HepG2 (cell line): ENCODE results near the gene CCDC181. TPM values are rescaled to one million over a fixed set of nuclear protein-coding genes. Genes with fewer than 3 reads are reported as not detected.

Source experiments
- ARHGAP35 ChIP-seq: sonication (generic); formaldehyde crosslinking; IDR thresholded peaks from 2 replicates; pipeline ENCODE4 v1.9.0; 2022; ENCODE audit warnings: mild to moderate bottlenecking, inconsistent platforms, moderate library complexity, missing genetic modification reagents, borderline replicate concordance
- CHCHD3 ChIP-seq: sonication (generic); formaldehyde crosslinking; IDR thresholded peaks from 2 replicates; pipeline ENCODE4 v1.8.0; 2022; ENCODE audit warnings: mild to moderate bottlenecking, missing genetic modification reagents, moderate library complexity
- ERF ChIP-seq: IDR thresholded peaks from 2 replicates; pipeline ENCODE4 v1.6.1; 2018; ENCODE audit warnings: missing biosample characterization, missing genetic modification reagents
- FOXC1 ChIP-seq: sonication (generic); formaldehyde crosslinking; IDR thresholded peaks from 2 replicates; pipeline ENCODE4 v1.8.0; 2022; ENCODE audit warnings: mild to moderate bottlenecking, missing genetic modification reagents, borderline replicate concordance
- HCFC1 ChIP-seq: fragments of 150-350 bp; IDR thresholded peaks from 2 replicates; pipeline ENCODE4 v1.6.1; 2014; ENCODE audit warnings: low read depth, low read length
- PAF1 ChIP-seq: IDR thresholded peaks from 2 replicates; pipeline ENCODE4 v1.6.1; 2016; ENCODE audit warnings: missing genetic modification reagents, missing compliant biosample characterization
- PHB2 ChIP-seq: fragments of 450-650 bp; IDR thresholded peaks from 2 replicates; pipeline ENCODE4 v1.6.1; 2018; ENCODE audit not compliant: partially characterized antibody
- POLR2AphosphoS5 ChIP-seq: IDR thresholded peaks from 2 replicates; pipeline ENCODE4 v1.6.1; 2012; ENCODE audit warnings: low read depth, low read length
- WIZ ChIP-seq: sonication (generic); formaldehyde crosslinking; IDR thresholded peaks from 2 replicates; pipeline ENCODE4 v1.5.1; 2020; ENCODE audit warnings: mild to moderate bottlenecking, missing genetic modification reagents
- polyA plus RNA-seq, 8 experiments: library from polyadenylated mRNA; depleted of rRNA in 3 of 8; stranded (reverse) in 7 of 8; unstranded in 1 of 8; fragments of >200 nt; fragmentation: Illumina TruSeq in 4 of 8; extraction: Trizol in 4 of 8; gene quantifications; 2 replicates each; pipeline versions ENCODE4 v1.2.1 to v1.2.3, GENCODE V29; 2011 to 2016; ENCODE audit warnings: low read depth in 4 of 8, missing spikeins in 1 of 8, mixed read lengths in 1 of 8; ENCODE audit not compliant: insufficient read depth in 1 of 8
- total RNA-seq, 5 experiments: library from RNA; depleted of rRNA; stranded (reverse); fragments of >200 nt; fragmentation: Illumina TruSeq; extraction: Trizol; gene quantifications; 2 replicates each; pipeline ENCODE4 v1.2.3, GENCODE V29; 2016; ENCODE audit warnings: low read depth in 1 of 5
- TF ChIP-seq, protein P1 (sequence below), 2 experiments: sonication (generic) in 1 of 2; formaldehyde crosslinking in 1 of 2; IDR thresholded peaks; 2 replicates each; pipeline versions ENCODE4 v1.4.0 to v1.6.1; 2016 to 2020; ENCODE audit warnings: borderline replicate concordance in 1 of 2, low read depth in 1 of 2, mild to moderate bottlenecking in 1 of 2, missing genetic modification reagents in 1 of 2
- TF ChIP-seq, protein P2 (sequence below): IDR thresholded peaks from 2 replicates; pipeline ENCODE4 v1.6.1; 2016; ENCODE audit warnings: missing compliant biosample characterization, missing genetic modification reagents, borderline replicate concordance
- TF ChIP-seq, protein P3 (sequence below): sonication (generic); formaldehyde crosslinking; IDR thresholded peaks from 2 replicates; pipeline ENCODE4 v1.4.0; 2020; ENCODE audit warnings: missing genetic modification reagents
- TF ChIP-seq, protein P4 (sequence below): sonication (generic); formaldehyde crosslinking; conservative IDR thresholded peaks from 2 replicates; pipeline ENCODE4 v1.4.0; 2020; ENCODE audit warnings: mild to moderate bottlenecking, missing genetic modification reagents, moderate library complexity

CCDC181 gene
- total and polyA plus RNA-seq, 2 of the 13 experiments (the other 11 are each of a cell fraction or from before 2014, with no cell fraction given) = 0.07 TPM; not detected in 1

DNA sequence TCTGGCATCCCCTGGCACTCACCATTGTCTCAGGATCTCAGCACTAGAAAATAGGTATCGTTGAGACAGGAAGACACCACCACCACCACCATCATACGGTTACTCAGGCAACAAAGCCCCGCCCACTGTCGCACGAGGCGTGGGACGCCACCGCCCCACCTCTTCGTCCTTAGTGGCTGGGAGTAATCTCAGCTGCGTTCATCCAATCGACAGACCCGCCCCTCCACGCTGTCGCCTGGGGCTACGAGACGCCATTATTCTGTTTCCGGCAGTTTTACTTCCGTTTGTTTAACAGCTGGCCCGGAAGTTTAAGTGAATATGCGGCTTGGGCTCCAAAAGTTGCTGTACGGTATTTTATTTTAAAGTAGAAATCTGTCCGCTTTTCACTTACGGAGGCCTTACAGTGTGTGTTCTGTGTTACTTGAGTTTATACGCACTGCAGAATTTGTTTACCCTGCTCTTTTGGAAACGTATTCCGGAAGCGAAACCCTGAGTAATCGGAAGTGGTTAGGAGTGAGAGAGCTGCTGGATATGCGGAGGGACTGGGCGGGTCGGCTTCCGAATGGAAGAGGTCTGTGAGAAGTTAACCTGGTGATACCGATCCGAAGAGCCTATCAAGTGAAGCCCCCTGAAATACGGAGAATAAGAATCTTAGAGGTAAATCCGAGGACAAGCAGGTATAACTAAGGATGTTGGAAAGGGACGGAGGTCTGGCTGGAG is 59.4 kb downstream of the CCDC181 start, which contains the start of the genes BLZF1 and NME7 (continued):
- TF ChIP-seq, protein P1, sequence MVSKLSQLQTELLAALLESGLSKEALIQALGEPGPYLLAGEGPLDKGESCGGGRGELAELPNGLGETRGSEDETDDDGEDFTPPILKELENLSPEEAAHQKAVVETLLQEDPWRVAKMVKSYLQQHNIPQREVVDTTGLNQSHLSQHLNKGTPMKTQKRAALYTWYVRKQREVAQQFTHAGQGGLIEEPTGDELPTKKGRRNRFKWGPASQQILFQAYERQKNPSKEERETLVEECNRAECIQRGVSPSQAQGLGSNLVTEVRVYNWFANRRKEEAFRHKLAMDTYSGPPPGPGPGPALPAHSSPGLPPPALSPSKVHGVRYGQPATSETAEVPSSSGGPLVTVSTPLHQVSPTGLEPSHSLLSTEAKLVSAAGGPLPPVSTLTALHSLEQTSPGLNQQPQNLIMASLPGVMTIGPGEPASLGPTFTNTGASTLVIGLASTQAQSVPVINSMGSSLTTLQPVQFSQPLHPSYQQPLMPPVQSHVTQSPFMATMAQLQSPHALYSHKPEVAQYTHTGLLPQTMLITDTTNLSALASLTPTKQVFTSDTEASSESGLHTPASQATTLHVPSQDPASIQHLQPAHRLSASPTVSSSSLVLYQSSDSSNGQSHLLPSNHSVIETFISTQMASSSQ (IDR thresholded peaks at IDR 0.05; ENCODE audit: low read depth) = no peak
- TF ChIP-seq, protein P1 (CRISPR knock-in tag; IDR thresholded peaks at IDR 0.05; ENCODE audit: borderline replicate concordance) = no peak
- TF ChIP-seq, protein P2, sequence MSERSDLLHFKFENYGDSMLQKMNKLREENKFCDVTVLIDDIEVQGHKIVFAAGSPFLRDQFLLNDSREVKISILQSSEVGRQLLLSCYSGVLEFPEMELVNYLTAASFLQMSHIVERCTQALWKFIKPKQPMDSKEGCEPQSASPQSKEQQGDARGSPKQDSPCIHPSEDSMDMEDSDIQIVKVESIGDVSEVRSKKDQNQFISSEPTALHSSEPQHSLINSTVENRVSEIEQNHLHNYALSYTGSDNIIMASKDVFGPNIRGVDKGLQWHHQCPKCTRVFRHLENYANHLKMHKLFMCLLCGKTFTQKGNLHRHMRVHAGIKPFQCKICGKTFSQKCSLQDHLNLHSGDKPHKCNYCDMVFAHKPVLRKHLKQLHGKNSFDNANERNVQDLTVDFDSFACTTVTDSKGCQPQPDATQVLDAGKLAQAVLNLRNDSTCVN (CRISPR knock-in tag) = no peak
- no peak for TF ChIP-seq PAF1 (CRISPR knock-in tag)
- TF ChIP-seq POLR2AphosphoS5 = peak; percentile 54
- TF ChIP-seq, protein P3, sequence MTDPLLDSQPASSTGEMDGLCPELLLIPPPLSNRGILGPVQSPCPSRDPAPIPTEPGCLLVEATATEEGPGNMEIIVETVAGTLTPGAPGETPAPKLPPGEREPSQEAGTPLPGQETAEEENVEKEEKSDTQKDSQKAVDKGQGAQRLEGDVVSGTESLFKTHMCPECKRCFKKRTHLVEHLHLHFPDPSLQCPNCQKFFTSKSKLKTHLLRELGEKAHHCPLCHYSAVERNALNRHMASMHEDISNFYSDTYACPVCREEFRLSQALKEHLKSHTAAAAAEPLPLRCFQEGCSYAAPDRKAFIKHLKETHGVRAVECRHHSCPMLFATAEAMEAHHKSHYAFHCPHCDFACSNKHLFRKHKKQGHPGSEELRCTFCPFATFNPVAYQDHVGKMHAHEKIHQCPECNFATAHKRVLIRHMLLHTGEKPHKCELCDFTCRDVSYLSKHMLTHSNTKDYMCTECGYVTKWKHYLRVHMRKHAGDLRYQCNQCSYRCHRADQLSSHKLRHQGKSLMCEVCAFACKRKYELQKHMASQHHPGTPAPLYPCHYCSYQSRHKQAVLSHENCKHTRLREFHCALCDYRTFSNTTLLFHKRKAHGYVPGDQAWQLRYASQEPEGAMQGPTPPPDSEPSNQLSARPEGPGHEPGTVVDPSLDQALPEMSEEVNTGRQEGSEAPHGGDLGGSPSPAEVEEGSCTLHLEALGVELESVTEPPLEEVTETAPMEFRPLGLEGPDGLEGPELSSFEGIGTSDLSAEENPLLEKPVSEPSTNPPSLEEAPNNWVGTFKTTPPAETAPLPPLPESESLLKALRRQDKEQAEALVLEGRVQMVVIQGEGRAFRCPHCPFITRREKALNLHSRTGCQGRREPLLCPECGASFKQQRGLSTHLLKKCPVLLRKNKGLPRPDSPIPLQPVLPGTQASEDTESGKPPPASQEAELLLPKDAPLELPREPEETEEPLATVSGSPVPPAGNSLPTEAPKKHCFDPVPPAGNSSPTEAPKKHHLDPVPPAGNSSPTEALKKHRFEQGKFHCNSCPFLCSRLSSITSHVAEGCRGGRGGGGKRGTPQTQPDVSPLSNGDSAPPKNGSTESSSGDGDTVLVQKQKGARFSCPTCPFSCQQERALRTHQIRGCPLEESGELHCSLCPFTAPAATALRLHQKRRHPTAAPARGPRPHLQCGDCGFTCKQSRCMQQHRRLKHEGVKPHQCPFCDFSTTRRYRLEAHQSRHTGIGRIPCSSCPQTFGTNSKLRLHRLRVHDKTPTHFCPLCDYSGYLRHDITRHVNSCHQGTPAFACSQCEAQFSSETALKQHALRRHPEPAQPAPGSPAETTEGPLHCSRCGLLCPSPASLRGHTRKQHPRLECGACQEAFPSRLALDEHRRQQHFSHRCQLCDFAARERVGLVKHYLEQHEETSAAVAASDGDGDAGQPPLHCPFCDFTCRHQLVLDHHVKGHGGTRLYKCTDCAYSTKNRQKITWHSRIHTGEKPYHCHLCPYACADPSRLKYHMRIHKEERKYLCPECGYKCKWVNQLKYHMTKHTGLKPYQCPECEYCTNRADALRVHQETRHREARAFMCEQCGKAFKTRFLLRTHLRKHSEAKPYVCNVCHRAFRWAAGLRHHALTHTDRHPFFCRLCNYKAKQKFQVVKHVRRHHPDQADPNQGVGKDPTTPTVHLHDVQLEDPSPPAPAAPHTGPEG (CRISPR knock-in tag) = no peak
- TF ChIP-seq, protein P4, sequence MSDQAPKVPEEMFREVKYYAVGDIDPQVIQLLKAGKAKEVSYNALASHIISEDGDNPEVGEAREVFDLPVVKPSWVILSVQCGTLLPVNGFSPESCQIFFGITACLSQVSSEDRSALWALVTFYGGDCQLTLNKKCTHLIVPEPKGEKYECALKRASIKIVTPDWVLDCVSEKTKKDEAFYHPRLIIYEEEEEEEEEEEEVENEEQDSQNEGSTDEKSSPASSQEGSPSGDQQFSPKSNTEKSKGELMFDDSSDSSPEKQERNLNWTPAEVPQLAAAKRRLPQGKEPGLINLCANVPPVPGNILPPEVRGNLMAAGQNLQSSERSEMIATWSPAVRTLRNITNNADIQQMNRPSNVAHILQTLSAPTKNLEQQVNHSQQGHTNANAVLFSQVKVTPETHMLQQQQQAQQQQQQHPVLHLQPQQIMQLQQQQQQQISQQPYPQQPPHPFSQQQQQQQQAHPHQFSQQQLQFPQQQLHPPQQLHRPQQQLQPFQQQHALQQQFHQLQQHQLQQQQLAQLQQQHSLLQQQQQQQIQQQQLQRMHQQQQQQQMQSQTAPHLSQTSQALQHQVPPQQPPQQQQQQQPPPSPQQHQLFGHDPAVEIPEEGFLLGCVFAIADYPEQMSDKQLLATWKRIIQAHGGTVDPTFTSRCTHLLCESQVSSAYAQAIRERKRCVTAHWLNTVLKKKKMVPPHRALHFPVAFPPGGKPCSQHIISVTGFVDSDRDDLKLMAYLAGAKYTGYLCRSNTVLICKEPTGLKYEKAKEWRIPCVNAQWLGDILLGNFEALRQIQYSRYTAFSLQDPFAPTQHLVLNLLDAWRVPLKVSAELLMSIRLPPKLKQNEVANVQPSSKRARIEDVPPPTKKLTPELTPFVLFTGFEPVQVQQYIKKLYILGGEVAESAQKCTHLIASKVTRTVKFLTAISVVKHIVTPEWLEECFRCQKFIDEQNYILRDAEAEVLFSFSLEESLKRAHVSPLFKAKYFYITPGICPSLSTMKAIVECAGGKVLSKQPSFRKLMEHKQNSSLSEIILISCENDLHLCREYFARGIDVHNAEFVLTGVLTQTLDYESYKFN (CRISPR knock-in tag) = peak; percentile 23; the same call in 1 of the 2 replicates
- TF ChIP-seq WIZ (CRISPR knock-in tag) = no peak
- no peak for TF ChIP-seq FOXC1
- no peak for TF ChIP-seq CHCHD3 (CRISPR knock-in tag)
- peak; percentile 47; the same call in 1 of the 2 replicates for TF ChIP-seq HCFC1
- TF ChIP-seq ARHGAP35 = no peak
- TF ChIP-seq ERF (CRISPR knock-in tag) = peak; percentile 41
- no peak for TF ChIP-seq PHB2
